ENCODE results near the gene PPIG. TPM values are rescaled to one million over a fixed set of nuclear protein-coding genes. Genes with fewer than 3 reads are reported as not detected.
A peak's percentile ranks its signal among the peaks of the same experiment; 100 is the strongest.
"Not testable (repeated sequence)": the region's sequence is repeated elsewhere in the genome, so short reads cannot be mapped to it uniquely, and the experiment has no call there.

Gene PPIG
- total RNA-seq, 4 donors from 2014 or later = 38.5 to 54.0 (median 46.3) TPM

DNA sequence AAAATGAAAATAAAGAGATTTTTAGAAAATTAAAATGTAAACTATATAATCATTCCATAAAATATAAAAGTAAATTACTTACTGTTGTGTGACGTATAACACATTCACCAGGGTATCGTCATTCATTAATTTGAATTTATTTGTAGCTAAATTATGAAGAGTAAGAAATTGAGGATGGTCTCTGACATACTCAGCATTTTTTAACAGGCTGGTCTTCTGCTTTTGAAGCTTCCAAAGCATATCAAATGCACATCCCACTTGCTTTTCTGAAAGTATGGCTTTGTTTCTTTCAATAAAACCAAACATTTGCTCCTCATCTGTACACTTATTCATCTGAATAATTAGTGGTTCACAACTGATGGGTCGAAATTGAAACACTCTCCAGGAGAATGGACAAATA is 12.6 kb upstream of the PPIG start:
- intact Hi-C loops (cut with DNase I) = no loop called here
- no peak overlapping the region for H3K27ac ChIP-seq
- TF ChIP-seq, protein P1, sequence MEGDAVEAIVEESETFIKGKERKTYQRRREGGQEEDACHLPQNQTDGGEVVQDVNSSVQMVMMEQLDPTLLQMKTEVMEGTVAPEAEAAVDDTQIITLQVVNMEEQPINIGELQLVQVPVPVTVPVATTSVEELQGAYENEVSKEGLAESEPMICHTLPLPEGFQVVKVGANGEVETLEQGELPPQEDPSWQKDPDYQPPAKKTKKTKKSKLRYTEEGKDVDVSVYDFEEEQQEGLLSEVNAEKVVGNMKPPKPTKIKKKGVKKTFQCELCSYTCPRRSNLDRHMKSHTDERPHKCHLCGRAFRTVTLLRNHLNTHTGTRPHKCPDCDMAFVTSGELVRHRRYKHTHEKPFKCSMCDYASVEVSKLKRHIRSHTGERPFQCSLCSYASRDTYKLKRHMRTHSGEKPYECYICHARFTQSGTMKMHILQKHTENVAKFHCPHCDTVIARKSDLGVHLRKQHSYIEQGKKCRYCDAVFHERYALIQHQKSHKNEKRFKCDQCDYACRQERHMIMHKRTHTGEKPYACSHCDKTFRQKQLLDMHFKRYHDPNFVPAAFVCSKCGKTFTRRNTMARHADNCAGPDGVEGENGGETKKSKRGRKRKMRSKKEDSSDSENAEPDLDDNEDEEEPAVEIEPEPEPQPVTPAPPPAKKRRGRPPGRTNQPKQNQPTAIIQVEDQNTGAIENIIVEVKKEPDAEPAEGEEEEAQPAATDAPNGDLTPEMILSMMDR (IDR thresholded peaks at IDR 0.05) = no peak
- no peak for TF ChIP-seq POLR2A (IDR thresholded peaks at IDR 0.05)
- 90 to 97% methylated on average over 3 of the region's 3 CpGs for WGBS, 2 donors
- no peaks in the 10 kb centered on the region for H3K27me3 ChIP-seq
- DNase-seq = no peak
- H3K36me3 ChIP-seq = no peaks in the 10 kb centered on the region
- no peak overlapping the region for H3K4me3 ChIP-seq (replicated peaks in 1 of 3)
- peaks cover 0 to 8% of the 10 kb centered on the region in 2 donors for H3K4me1 ChIP-seq
- no peaks in the 10 kb centered on the region for H3K9me3 ChIP-seq

DNA sequence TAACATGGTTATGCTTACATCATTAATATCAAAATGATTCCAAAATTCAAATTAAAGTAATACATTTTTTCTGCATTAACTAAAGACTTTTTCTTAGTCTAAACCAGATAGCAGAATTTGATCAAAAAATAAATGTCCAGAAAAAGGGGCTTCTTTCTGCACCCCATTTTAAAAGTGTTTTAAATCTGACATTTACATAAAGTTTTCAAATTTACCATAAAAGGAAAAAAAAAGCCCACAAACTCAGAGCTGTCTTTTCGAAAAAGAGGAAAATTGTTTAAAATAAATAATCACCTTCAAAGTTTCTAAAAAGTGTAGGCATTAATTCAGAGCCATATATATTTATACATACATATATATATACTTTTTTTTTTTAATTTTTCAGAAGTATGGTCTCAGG is 12.0 kb upstream of the PPIG start:
- Histone ChIP-seq H3K27me3 (no peaks in the 10 kb centered on the region), H3K27ac (no peak overlapping the region), H3K36me3 (no peaks in the 10 kb centered on the region), H3K4me3 (replicated peaks in 1 of 3) (no peak overlapping the region), H3K4me1 (peaks cover 0 to 8% of the 10 kb centered on the region in 2 donors), H3K9me3 (no peaks in the 10 kb centered on the region)
- intact Hi-C loops (cut with DNase I) = no loop called here
- no peak for DNase-seq
- no peak for TF ChIP-seq POLR2A (IDR thresholded peaks at IDR 0.05)
- TF ChIP-seq, protein P1 (IDR thresholded peaks at IDR 0.05) = no peak
- 88 to 94% methylated on average over 1 of the region's 1 CpG for WGBS, 2 donors

- H3K27me3 ChIP-seq = no peaks in the 10 kb centered on the region
- H3K27ac ChIP-seq = peak overlapping the region in 2 of 3 donors; percentile 52 to 58
- intact Hi-C loops (cut with DNase I) = no loop called here
- no peak for TF ChIP-seq POLR2A (IDR thresholded peaks at IDR 0.05)
- TF ChIP-seq, protein P1 (IDR thresholded peaks at IDR 0.05) = no peak
- H3K36me3 ChIP-seq = no peaks in the 10 kb centered on the region
- no peaks in the 10 kb centered on the region for H3K9me3 ChIP-seq
- peak overlapping the region in 2 of 3 donors; percentile 29 to 38 for H3K4me3 ChIP-seq (replicated peaks in 1 of 3)
- no peak for DNase-seq
- WGBS, 2 donors = 16 to 22% methylated on average over 2 of the region's 2 CpGs
- peaks cover 0 to 8% of the 10 kb centered on the region in 2 donors for H3K4me1 ChIP-seq
Observed at GRCh38 chr2:169572821-169573159, 11.4 kb upstream of the PPIG start.

- Histone ChIP-seq H3K9me3 (no peaks in the 10 kb centered on the region), H3K27ac (peak within 1 kb of the TSS in 2 of 3 donors; percentile 52 to 58), H3K27me3 (no peaks in the 10 kb centered on the region), H3K4me3 (replicated peaks in 1 of 3) (peak within 1 kb of the TSS in 2 of 3 donors; percentile 29 to 38), H3K36me3 (no peaks in the 10 kb centered on the region), H3K4me1 (peaks cover 0 to 8% of the 10 kb centered on the region in 2 donors)
- WGBS, 2 donors = 1 to 2% methylated on average over 32 to 33 of the region's 33 CpGs
- TF ChIP-seq POLR2A (IDR thresholded peaks at IDR 0.05) = peak in 1 of 2 donors; percentile 45
- TF ChIP-seq, protein P1 (IDR thresholded peaks at IDR 0.05) = no peak
- DNase-seq = peak; percentile 85 to 90
- intact Hi-C loops (cut with DNase I) = no loop called here
Observed at GRCh38 chr2:169573160-169573973, 10.8 kb upstream of the PPIG start, which contains the start of gene FASTKD1. Gene FASTKD1, minus strand, starts transcription at chr2:169573865. Its CDS starts 1,836 bp downstream, at chr2:169572029.

DNA sequence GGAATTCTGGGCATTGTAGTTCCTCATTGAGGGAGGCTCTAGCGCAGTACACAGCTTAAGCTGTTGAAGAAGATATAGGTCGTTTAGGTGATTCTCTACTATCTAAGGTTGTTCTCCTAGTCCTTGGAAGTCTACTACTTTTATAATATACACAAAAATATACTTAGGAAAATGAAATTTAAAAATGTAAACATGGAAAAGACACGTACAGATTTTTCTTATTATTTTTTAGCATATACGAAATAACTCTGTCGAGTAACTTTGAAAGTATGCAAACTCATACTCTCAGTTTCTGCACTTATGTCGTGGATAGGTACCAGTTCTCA is 10.2 kb upstream of the PPIG start:
- Histone ChIP-seq H3K4me3 (replicated peaks in 1 of 3) (peak overlapping the region in 1 of 3 donors; percentile 38), H3K27ac (peak overlapping the region in 1 of 3 donors; percentile 52)
- intact Hi-C loops (cut with DNase I) = no loop called here

GRCh38 chr2:169574539-169574938 is 9.6 kb upstream of the PPIG start:
- H3K36me3 ChIP-seq; H3K4me1 ChIP-seq; H3K9me3 ChIP-seq; H3K27me3 ChIP-seq; H3K27ac ChIP-seq; intact Hi-C loops (cut with DNase I); H3K4me3 ChIP-seq (replicated peaks in 1 of 3); DNase-seq: not testable (repeated sequence)
- WGBS, 2 donors = 73 to 75% methylated on average over 5 of the region's 5 CpGs

More for the DNA sequence above, 10.2 kb upstream of the PPIG start:
- 35 to 36% methylated on average over 6 of the region's 6 CpGs for WGBS, 2 donors
- Histone ChIP-seq H3K27me3 (no peaks in the 10 kb centered on the region), H3K9me3 (no peaks in the 10 kb centered on the region), H3K36me3 (no peaks in the 10 kb centered on the region), H3K4me1 (peaks cover 0 to 8% of the 10 kb centered on the region in 2 donors)
- no peak for DNase-seq
- no peak for TF ChIP-seq POLR2A (IDR thresholded peaks at IDR 0.05)
- TF ChIP-seq, protein P1 (IDR thresholded peaks at IDR 0.05) = no peak

DNA sequence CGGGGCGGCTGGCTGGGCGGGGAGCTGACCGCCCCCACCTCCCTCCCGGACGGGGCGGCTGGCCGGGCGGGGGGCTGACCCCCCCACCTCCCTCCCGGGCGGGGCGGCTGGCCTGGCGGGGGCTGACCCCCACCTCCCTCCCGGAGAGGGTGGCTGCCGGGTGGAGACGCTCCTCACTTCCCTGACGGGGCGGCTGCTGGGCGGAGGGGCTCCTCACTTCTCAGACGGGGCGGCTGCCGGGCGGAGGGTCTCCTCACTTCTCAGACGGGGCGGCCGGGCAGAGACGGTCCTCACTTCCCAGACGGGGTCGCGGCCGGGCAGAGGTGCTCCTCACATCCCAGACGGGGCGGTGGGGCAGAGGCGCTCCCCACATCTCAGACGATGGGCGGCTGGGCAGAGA is 8.9 kb upstream of the PPIG start:
- H3K27ac ChIP-seq; intact Hi-C loops (cut with DNase I); H3K4me3 ChIP-seq (replicated peaks in 1 of 3); H3K4me1 ChIP-seq; DNase-seq; H3K9me3 ChIP-seq; H3K36me3 ChIP-seq; H3K27me3 ChIP-seq: not testable (repeated sequence)
- no CpG with 5 or more reads among the region's 36 CpGs for WGBS, 2 donors
